GM18519 (cell line): ENCODE data around the gene ABTB2.
A peak's percentile ranks its signal among the peaks of the same experiment; 100 is the strongest.

ENCODE experiments used
- ATAC-seq: cut with Tn5 transposase; IDR thresholded peaks from one replicate; pipeline ENCODE4 v1.9.1; 2021; ENCODE audit warnings: mild to moderate bottlenecking, moderate library complexity; ENCODE audit not compliant: unreplicated experiment, low FRiP score

Gene ABTB2

GRCh38 chr11:34268906-34269430, 88.8 kb downstream of the ABTB2 start:
- no peak for ATAC-seq

GRCh38 chr11:34267417-34267816, 90.4 kb downstream of the ABTB2 start:
- ATAC-seq, result no peak

- ATAC-seq, result no peak
These were observed 90.8 kb downstream of the ABTB2 start for GRCh38 chr11:34267013-34267412.

GRCh38 chr11:34266090-34266912, 91.5 kb downstream of the ABTB2 start:
- ATAC-seq, result no peak

- ATAC-seq, result no peak
These were observed 93.3 kb downstream of the ABTB2 start for GRCh38 chr11:34264303-34265110.

GRCh38 chr11:34263441-34264091, 94.2 kb downstream of the ABTB2 start:
- ATAC-seq, result no peak

GRCh38 chr11:34262531-34263081, 95.2 kb downstream of the ABTB2 start:
- ATAC-seq, result no peak

- no peak for ATAC-seq
These were observed 96.0 kb downstream of the ABTB2 start for GRCh38 chr11:34261820-34262219.

- no peak for ATAC-seq
These were observed 96.7 kb downstream of the ABTB2 start for GRCh38 chr11:34261095-34261494.

- no peak for ATAC-seq
These were observed 97.7 kb downstream of the ABTB2 start for GRCh38 chr11:34260072-34260575.

GRCh38 chr11:34259087-34259486, 98.7 kb downstream of the ABTB2 start:
- ATAC-seq, result no peak

GRCh38 chr11:34256626-34257025, 101.2 kb downstream of the ABTB2 start:
- no peak for ATAC-seq

GRCh38 chr11:34256150-34256549, 101.7 kb downstream of the ABTB2 start:
- no peak for ATAC-seq

- no peak for ATAC-seq
These were observed 102.7 kb downstream of the ABTB2 start for GRCh38 chr11:34255101-34255500.

- ATAC-seq, result no peak
These were observed 103.8 kb downstream of the ABTB2 start for GRCh38 chr11:34254011-34254410.

GRCh38 chr11:34252651-34253050, 105.2 kb downstream of the ABTB2 start:
- no peak for ATAC-seq

- no peak for ATAC-seq
These were observed 105.8 kb downstream of the ABTB2 start for GRCh38 chr11:34252015-34252414.

GRCh38 chr11:34251589-34251980, 106.2 kb downstream of the ABTB2 start:
- ATAC-seq, result no peak

- peak; percentile 53 for ATAC-seq
These were observed 106.8 kb downstream of the ABTB2 start for GRCh38 chr11:34250732-34251588.

GRCh38 chr11:34250211-34250610, 107.6 kb downstream of the ABTB2 start:
- no peak for ATAC-seq
